Measurements from ENCODE around the gene ISOC1. TPM values are rescaled to one million over a fixed set of nuclear protein-coding genes. Genes with fewer than 3 reads are reported as not detected.

The ISOC1 gene
- total RNA-seq (2021) = 24.9 to 28.0 TPM (median 25.2 TPM) in 3 replicates
- Bru-seq, nascent RNA = percentile 79 among the genes with signal in this experiment
- long read RNA-seq, experiment 1, transcript ISOC1-201 (5 exons, 1,940 nt) = major isoform, 228 of 242 reads
- long read RNA-seq, experiment 1, partial matches to known transcripts = 3 of 242 reads
- long read RNA-seq, experiment 1, other reads (novel, unspliced or antisense) = 11 of 242 reads
- long read RNA-seq, experiment 2, transcript ISOC1-201 (5 exons, 1,940 nt) = major isoform, 41 of 56 reads
- long read RNA-seq, experiment 2, partial matches to known transcripts = 14 of 56 reads
- long read RNA-seq, experiment 2, other reads (novel, unspliced or antisense) = 1 of 56 reads
- long read RNA-seq, experiment 3, transcript ISOC1-201 (5 exons, 1,940 nt) = major isoform, 37 of 39 reads
- long read RNA-seq, experiment 3, partial matches to known transcripts = 0 of 39 reads
- long read RNA-seq, experiment 3, other reads (novel, unspliced or antisense) = 2 of 39 reads

DNA sequence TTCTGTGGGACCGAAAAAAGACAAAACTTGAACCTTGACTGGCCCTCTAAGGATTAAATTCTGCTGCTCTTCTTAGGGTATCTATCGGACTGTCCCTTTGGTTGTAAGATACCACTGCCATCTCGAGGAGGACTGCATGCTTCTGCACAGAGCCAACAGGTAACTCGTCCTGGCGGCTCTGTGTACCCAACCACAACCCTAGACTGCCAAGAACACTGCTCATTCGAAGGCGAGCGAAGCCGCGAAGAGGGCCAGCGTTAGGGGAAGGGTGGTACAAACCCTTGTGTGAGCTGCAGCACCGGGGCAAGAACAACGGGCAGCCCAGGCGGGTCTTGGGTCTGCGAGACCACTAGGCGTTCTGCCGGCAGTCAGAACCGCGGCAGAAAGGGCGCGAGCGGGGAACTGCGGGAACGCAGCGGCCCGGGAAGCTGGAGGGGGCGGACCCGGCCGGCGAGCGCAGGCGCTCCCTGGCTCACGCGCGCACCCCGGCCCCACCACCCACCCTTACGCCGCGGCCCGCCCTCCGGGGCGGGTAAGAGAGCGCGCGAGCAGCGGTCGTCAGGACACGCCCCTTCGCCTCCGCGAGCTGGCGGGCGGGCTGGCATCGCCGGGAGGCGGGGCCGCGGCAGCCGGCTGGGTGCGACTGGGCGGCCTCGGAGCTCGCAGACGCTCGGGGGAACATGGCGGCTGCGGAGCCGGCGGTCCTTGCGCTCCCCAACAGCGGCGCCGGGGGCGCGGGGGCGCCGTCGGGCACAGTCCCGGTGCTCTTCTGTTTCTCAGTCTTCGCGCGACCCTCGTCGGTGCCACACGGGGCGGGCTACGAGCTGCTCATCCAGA lies at the start of gene ISOC1:
ISOC1 (plus strand) TSS at position 663 of the 837 bp plus-strand sequence; CDS start at position 681, 18 bp downstream.
- DNase-seq (ENCODE audit: low spot score) = peak; percentile 90
- CTCF ChIA-PET = interaction anchor here (0.7 to 2.4 kb wide), 9 partner anchors 9 to 188 kb away, joined by 3 to 17 read pairs (median 4); partner anchors contain the start of gene SLC27A6
- Mint-ChIP-seq H3K4me3 (peak within 1 kb of the TSS; percentile 83), H3K27ac (peak within 1 kb of the TSS; percentile 69), H3K9me3 (no peaks in the 10 kb centered on the region), H3K4me1 (peaks cover 29% of the 10 kb centered on the region), H3K36me3 (no peaks in the 10 kb centered on the region), H3K27me3 (ENCODE audit: low read depth) (peaks cover 52% of the 10 kb centered on the region)
- POLR2A ChIA-PET = interaction anchor here (0.6 to 1.1 kb wide), 4 partner anchors 17 to 366 kb away, joined by 3 to 5 read pairs (median 4); partner anchors contain the start of genes ADAMTS19 and SLC27A6
- ATAC-seq = peak; percentile 88
- no peak for TF ChIP-seq FOXK1 (CRISPR knock-in tag; IDR thresholded peaks at IDR 0.05)
- TF ChIP-seq MYBL2 (CRISPR knock-in tag; IDR thresholded peaks at IDR 0.05) = peak; percentile 59; the same call in 1 of the 2 replicates
- 0 out of 2 replicates have a peak, but pooled peaks have one; percentile 50 for TF ChIP-seq CREM (CRISPR knock-in tag; IDR thresholded peaks at IDR 0.05)
- TF ChIP-seq ZNF219 (CRISPR knock-in tag; IDR thresholded peaks at IDR 0.05; ENCODE audit: borderline replicate concordance) = no peak; the same call in 1 of the 2 replicates
- TF ChIP-seq SOX15 (CRISPR knock-in tag; IDR thresholded peaks at IDR 0.05) = no peak
- TF ChIP-seq, protein P1, sequence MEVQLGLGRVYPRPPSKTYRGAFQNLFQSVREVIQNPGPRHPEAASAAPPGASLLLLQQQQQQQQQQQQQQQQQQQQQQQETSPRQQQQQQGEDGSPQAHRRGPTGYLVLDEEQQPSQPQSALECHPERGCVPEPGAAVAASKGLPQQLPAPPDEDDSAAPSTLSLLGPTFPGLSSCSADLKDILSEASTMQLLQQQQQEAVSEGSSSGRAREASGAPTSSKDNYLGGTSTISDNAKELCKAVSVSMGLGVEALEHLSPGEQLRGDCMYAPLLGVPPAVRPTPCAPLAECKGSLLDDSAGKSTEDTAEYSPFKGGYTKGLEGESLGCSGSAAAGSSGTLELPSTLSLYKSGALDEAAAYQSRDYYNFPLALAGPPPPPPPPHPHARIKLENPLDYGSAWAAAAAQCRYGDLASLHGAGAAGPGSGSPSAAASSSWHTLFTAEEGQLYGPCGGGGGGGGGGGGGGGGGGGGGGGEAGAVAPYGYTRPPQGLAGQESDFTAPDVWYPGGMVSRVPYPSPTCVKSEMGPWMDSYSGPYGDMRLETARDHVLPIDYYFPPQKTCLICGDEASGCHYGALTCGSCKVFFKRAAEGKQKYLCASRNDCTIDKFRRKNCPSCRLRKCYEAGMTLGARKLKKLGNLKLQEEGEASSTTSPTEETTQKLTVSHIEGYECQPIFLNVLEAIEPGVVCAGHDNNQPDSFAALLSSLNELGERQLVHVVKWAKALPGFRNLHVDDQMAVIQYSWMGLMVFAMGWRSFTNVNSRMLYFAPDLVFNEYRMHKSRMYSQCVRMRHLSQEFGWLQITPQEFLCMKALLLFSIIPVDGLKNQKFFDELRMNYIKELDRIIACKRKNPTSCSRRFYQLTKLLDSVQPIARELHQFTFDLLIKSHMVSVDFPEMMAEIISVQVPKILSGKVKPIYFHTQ (CRISPR knock-in tag; IDR thresholded peaks at IDR 0.05) = no peak
- no peak for TF ChIP-seq PRDM15 (CRISPR knock-in tag; IDR thresholded peaks at IDR 0.05)
- no peak for TF ChIP-seq ZNF532 (CRISPR knock-in tag; IDR thresholded peaks at IDR 0.05; ENCODE audit: borderline replicate concordance)
- no peak for TF ChIP-seq MLX (CRISPR knock-in tag; IDR thresholded peaks at IDR 0.05)
- no peak for TF ChIP-seq USF2 (CRISPR knock-in tag; IDR thresholded peaks at IDR 0.05)
- TF ChIP-seq GABPB1 (CRISPR knock-in tag; IDR thresholded peaks at IDR 0.05) = no peak
- TF ChIP-seq TCF7 (CRISPR knock-in tag; IDR thresholded peaks at IDR 0.05; ENCODE audit: low read depth) = no peak
- TF ChIP-seq, protein P2, sequence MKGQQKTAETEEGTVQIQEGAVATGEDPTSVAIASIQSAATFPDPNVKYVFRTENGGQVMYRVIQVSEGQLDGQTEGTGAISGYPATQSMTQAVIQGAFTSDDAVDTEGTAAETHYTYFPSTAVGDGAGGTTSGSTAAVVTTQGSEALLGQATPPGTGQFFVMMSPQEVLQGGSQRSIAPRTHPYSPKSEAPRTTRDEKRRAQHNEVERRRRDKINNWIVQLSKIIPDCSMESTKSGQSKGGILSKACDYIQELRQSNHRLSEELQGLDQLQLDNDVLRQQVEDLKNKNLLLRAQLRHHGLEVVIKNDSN (CRISPR knock-in tag; IDR thresholded peaks at IDR 0.05) = no peak
- no peak for TF ChIP-seq ZNF425 (CRISPR knock-in tag; conservative IDR thresholded peaks at IDR 0.05)
- 0 out of 2 replicates have a peak, but pooled peaks have one; percentile 22 for TF ChIP-seq SMAD4 (CRISPR knock-in tag; IDR thresholded peaks at IDR 0.05)
